GM10266 (cell line): ENCODE results near the gene ANKRD13D.

Source experiments
- DNase-seq: peaks from one replicate; pipeline ENCODE4 v3.0.0; 2012; ENCODE audit errors: extremely low spot score
- CTCF ChIP-seq: IDR thresholded peaks from 2 replicates; pipeline ENCODE4 v1.5.1; 2012; ENCODE audit warnings: mild to moderate bottlenecking, low read depth; ENCODE audit not compliant: control insufficient read depth, insufficient read depth; ENCODE audit errors: missing control alignments

Gene ANKRD13D

GRCh38 chr11:67267188-67268080, 21.7 kb upstream of the ANKRD13D start:
- TF ChIP-seq CTCF, result no peak
- no peak for DNase-seq

- no peak for TF ChIP-seq CTCF
- peak; percentile 91 for DNase-seq
Observed at GRCh38 chr11:67268081-67268961, 20.8 kb upstream of the ANKRD13D start.

- no peak for TF ChIP-seq CTCF
- no peak for DNase-seq
Observed at GRCh38 chr11:67268962-67269268, 20.2 kb upstream of the ANKRD13D start.

GRCh38 chr11:67269401-67270255, 19.5 kb upstream of the ANKRD13D start:
- no peak for TF ChIP-seq CTCF
- DNase-seq, result no peak

GRCh38 chr11:67270256-67271204, 18.6 kb upstream of the ANKRD13D start:
- no peak for TF ChIP-seq CTCF
- DNase-seq, result no peak

GRCh38 chr11:67271205-67271540, 17.9 kb upstream of the ANKRD13D start:
- no peak for DNase-seq
- TF ChIP-seq CTCF, result no peak
